Spleen (tissue), 11 donors: ENCODE results near the gene ZFYVE28. TPM values are rescaled to one million over a fixed set of nuclear protein-coding genes. Genes with fewer than 3 reads are reported as not detected.

Source experiments
- DNase-seq: peaks from one replicate; pipeline ENCODE4 v3.0.0-alpha.2; 2020
- H3K27ac ChIP-seq, 8 donors: fragments of 200-600 bp; sonication (generic) in 7 of 8; 1 replicate in 4 of 8; 2 replicates in 4 of 8; pipeline versions ENCODE4 v1.5.0 to v1.8.0; 2016 to 2021; ENCODE audit warnings: inconsistent platforms in 4 of 8, mild to moderate bottlenecking in 4 of 8, moderate library complexity in 1 of 8
- H3K27me3 ChIP-seq, 7 donors: fragments of 200-600 bp; sonication (generic) in 6 of 7; replicated peaks in 1 of 7; 1 replicate in 4 of 7; 2 replicates in 3 of 7; pipeline versions ENCODE4 v1.5.0 to v1.8.0; 2016 to 2021; ENCODE audit warnings: inconsistent platforms in 3 of 7, mild to moderate bottlenecking in 1 of 7
- H3K36me3 ChIP-seq, 6 donors: fragments of 200-600 bp; sonication (generic) in 5 of 6; 1 replicate in 4 of 6; 2 replicates in 2 of 6; pipeline versions ENCODE4 v1.5.0 to v1.8.0; 2016 to 2021; ENCODE audit warnings: inconsistent platforms in 2 of 6
- H3K4me1 ChIP-seq, 6 donors: fragments of 200-600 bp; sonication (generic) in 5 of 6; 1 replicate in 3 of 6; 2 replicates in 3 of 6; pipeline versions ENCODE4 v1.5.0 to v1.8.0; 2016 to 2021; ENCODE audit warnings: inconsistent platforms in 3 of 6
- H3K4me3 ChIP-seq, 8 donors: fragments of 200-600 bp; sonication (generic) in 7 of 8; 1 replicate in 4 of 8; 2 replicates in 4 of 8; pipeline versions ENCODE4 v1.5.0 to v1.8.0; 2016 to 2021; ENCODE audit warnings: inconsistent platforms in 4 of 8, mild to moderate bottlenecking in 4 of 8, moderate library complexity in 2 of 8
- H3K9me3 ChIP-seq, 8 donors: fragments of 200-600 bp; sonication (generic) in 7 of 8; 1 replicate in 4 of 8; 2 replicates in 4 of 8; pipeline versions ENCODE4 v1.5.0 to v1.8.0; 2016 to 2021; ENCODE audit warnings: inconsistent platforms in 4 of 8
- POLR2A ChIP-seq, 3 donors: fragments of 450-650 bp; IDR thresholded peaks; one replicate each; pipeline ENCODE4 v1.5.1; 2017; ENCODE audit warnings: antibody characterized with exemption in 3 of 3, mild to moderate bottlenecking in 1 of 3
- POLR2AphosphoS5 ChIP-seq, 3 donors: sonication (generic); formaldehyde crosslinking; IDR thresholded peaks; one replicate each; pipeline ENCODE4 v1.5.1; 2017; ENCODE audit warnings: antibody characterized with exemption in 3 of 3
- WGBS, 5 donors: extraction: QIAGEN DNeasy Blood & Tissue Kit in 3 of 5; methylation state at CpG; one replicate each; pipeline versions ENCODE4 v1.1.5 to v1.1.7; 2013 to 2018; 5-methylcytosine and 5-hydroxymethylcytosine counted together
- intact Hi-C: fragments of 100-400 bp; cut with DNase I; formaldehyde crosslinking; loops from one replicate; pipeline ENCODE4 v1.15.0; 2023; ENCODE audit warnings: low total_unique reads
- polyA plus RNA-seq, 3 donors: library from polyadenylated mRNA; stranded (reverse); fragments of 200-250 nt; gene quantifications; one replicate each; pipeline ENCODE4 v1.2.1, GENCODE V29; 2013
- total RNA-seq, 7 donors: library from RNA; depleted of rRNA in 3 of 7; stranded (reverse); fragments of >200 nt in 3 of 7; fragmentation: NEBNext Ultra II Directional in 4 of 7; extraction: Animal tissue kit (Norgen Biotek cat#: 25700) in 4 of 7; gene quantifications; one replicate each; pipeline versions ENCODE4 v1.1.0 to v1.2.1, GENCODE V29; 2016 to 2021
- TF ChIP-seq, protein P1 (sequence below), 11 experiments: fragments of 200-600 bp in 7 of 11; fragments of 450-650 bp in 4 of 11; sonication (generic) in 4 of 11; IDR thresholded peaks in 8 of 11; conservative IDR thresholded peaks in 3 of 11; 1 replicate in 7 of 11; 2 replicates in 4 of 11; pipeline versions ENCODE4 v1.4.0 to v1.8.0; 2016 to 2021; ENCODE audit warnings: antibody characterized with exemption in 11 of 11, inconsistent platforms in 4 of 11, mild to moderate bottlenecking in 1 of 11
- donor health status: healthy with polysubstance abuse.
- donor health status: DM: no; HTN: no; CAD: no; lungs with moderate emphysema.
- donor health status: DM: no; HTN: no; CAD: no.
- donor health status: Bipolar disorder and iron deficiency.
- donor health status: healthy.
- donor health status: DM: no; HTN: no; CAD: no.
- donor health status: DM: yes; HTN: yes; CAD: no.

Gene ZFYVE28
- total and polyA plus RNA-seq, 10 donors: 2.7 to 31.3 (median 12.6) TPM

DNA sequence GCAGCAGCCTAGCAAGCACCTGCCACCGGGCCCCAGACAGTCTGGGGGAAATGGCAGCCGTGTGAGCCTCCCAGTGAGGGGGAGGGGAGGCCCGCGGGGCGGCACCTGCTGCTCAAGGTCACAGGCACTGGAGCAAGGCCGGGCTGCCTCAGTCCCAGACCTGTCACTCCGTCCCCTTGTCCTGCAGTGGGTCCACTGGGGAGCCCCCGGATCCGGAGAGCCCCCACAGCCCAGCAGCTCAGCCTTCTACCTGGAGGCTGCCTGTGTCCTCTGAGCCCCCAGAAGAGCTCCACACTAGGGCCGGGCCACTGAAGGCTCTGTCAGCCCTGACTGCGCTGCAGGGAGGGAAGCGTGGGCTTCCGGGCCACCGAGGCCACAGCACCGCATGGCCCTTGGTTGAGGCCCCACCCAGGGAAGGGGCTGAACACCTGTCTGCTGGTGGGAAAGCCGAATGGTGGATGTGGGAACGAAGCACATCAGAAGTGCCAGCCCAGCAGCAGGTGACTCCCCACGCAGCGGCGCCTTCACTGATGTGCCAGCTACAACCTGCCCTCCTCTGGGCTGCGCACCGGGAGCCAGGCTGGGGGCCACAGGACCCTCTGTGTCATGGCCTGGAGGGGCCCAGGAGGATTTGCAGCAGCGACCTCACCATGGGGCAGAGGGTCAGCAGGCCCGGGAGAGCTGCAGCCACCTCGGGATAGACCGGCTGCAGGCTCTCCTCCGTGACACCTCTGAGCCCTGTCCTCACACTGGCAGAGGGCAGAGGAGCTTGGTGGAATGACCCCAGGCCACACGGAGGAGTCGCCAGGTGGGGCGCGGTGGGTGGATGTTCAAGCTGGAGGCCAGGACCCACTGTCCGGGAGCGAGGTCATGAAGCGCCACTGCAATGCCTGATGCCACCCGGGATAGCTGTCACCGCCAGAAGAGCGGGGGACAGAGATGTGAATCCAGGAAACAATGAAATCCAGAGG is 121.5 kb downstream of the ZFYVE28 start:
- Histone ChIP-seq H3K27me3 (no peaks in the 10 kb centered on the region), H3K4me1 (peaks cover 0 to 20% (median 7%) of the 10 kb centered on the region in 6 donors), H3K36me3 (peaks cover 0 to 11% (median 0%) of the 10 kb centered on the region in 6 donors), H3K9me3 (peaks cover 0 to 6% (median 0%) of the 10 kb centered on the region in 8 donors), H3K4me3 (no peak overlapping the region), H3K27ac (no peak overlapping the region)
- TF ChIP-seq POLR2AphosphoS5 (IDR thresholded peaks at IDR 0.05) (no peak), POLR2A (IDR thresholded peaks at IDR 0.05) (no peak)
- TF ChIP-seq, protein P1, sequence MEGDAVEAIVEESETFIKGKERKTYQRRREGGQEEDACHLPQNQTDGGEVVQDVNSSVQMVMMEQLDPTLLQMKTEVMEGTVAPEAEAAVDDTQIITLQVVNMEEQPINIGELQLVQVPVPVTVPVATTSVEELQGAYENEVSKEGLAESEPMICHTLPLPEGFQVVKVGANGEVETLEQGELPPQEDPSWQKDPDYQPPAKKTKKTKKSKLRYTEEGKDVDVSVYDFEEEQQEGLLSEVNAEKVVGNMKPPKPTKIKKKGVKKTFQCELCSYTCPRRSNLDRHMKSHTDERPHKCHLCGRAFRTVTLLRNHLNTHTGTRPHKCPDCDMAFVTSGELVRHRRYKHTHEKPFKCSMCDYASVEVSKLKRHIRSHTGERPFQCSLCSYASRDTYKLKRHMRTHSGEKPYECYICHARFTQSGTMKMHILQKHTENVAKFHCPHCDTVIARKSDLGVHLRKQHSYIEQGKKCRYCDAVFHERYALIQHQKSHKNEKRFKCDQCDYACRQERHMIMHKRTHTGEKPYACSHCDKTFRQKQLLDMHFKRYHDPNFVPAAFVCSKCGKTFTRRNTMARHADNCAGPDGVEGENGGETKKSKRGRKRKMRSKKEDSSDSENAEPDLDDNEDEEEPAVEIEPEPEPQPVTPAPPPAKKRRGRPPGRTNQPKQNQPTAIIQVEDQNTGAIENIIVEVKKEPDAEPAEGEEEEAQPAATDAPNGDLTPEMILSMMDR (IDR thresholded peaks at IDR 0.05 in 8 of 11, conservative IDR thresholded peaks at IDR 0.05 in 3 of 11): no peak
- 76 to 91% (median 83%) methylated on average over 20 to 37 of the region's 37 CpGs for WGBS, 5 donors
- intact Hi-C loops: no loop called here
- peak; percentile 78 for DNase-seq

GRCh38 chr4:2295900-2296442 is 122.5 kb downstream of the ZFYVE28 start:
- TF ChIP-seq POLR2AphosphoS5 (IDR thresholded peaks at IDR 0.05) (no peak), POLR2A (IDR thresholded peaks at IDR 0.05) (no peak)
- TF ChIP-seq, protein P1 (IDR thresholded peaks at IDR 0.05 in 8 of 11, conservative IDR thresholded peaks at IDR 0.05 in 3 of 11): no peak
- intact Hi-C loops: no loop called here
- Histone ChIP-seq H3K27ac (no peak overlapping the region), H3K4me3 (no peak overlapping the region), H3K36me3 (peaks cover 0 to 11% (median 0%) of the 10 kb centered on the region in 6 donors), H3K4me1 (peaks cover 0 to 29% (median 15%) of the 10 kb centered on the region in 6 donors), H3K9me3 (peaks cover 0 to 6% (median 0%) of the 10 kb centered on the region in 8 donors), H3K27me3 (no peaks in the 10 kb centered on the region)
- 85 to 94% (median 92%) methylated on average over 14 of the region's 14 CpGs for WGBS, 5 donors
- peak; percentile 65 for DNase-seq

DNA sequence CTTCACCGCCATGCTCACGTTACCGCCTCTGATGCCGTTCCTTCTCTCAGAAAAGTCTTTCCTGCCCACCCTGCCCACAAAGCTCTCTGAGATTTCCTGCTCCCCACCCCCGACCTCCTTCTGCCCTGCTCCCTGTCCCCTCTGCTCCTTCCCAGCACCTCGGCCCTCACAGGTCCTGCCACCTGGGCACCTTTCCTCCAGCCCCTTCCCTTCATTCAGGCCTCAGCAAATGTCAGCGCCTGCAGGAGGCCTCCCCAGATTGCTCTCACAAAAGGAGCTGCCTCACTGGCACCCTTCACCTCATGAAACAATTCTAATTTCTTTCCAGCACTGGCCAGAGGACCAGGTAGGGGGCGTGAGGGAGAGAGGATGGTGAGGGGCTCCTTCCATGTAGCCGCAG is 122.9 kb downstream of the ZFYVE28 start:
- Histone ChIP-seq H3K36me3 (peaks cover 0 to 10% (median 0%) of the 10 kb centered on the region in 6 donors), H3K27ac (no peak overlapping the region), H3K4me1 (peaks cover 3 to 34% (median 20%) of the 10 kb centered on the region in 6 donors), H3K4me3 (no peak overlapping the region), H3K27me3 (no peaks in the 10 kb centered on the region), H3K9me3 (peaks cover 0 to 6% (median 0%) of the 10 kb centered on the region in 8 donors)
- DNase-seq: peak; percentile 71
- 54 to 72% (median 60%) methylated on average over 9 of the region's 9 CpGs for WGBS, 5 donors
- intact Hi-C loops: no loop called here
- TF ChIP-seq, protein P1 (IDR thresholded peaks at IDR 0.05 in 8 of 11, conservative IDR thresholded peaks at IDR 0.05 in 3 of 11): no peak
- TF ChIP-seq POLR2A (IDR thresholded peaks at IDR 0.05) (no peak), POLR2AphosphoS5 (IDR thresholded peaks at IDR 0.05) (no peak)
